Neural progenitor cell (in vitro differentiated cells): ENCODE results near the gene SNAPC5. TPM values are rescaled to one million over a fixed set of nuclear protein-coding genes. Genes with fewer than 3 reads are reported as not detected.
"Not testable (repeated sequence)": the region's sequence is repeated elsewhere in the genome, so short reads cannot be mapped to it uniquely, and the experiment has no call there.

Source experiments
- DNase-seq: peaks from one replicate; pipeline ENCODE4 v3.0.0-alpha.2; 2016; ENCODE audit warnings: low spot score
- H2AFZ ChIP-seq: fragments of 200-600 bp; sonication (generic); replicated peaks from 2 replicates; pipeline ENCODE4 v1.6.1; 2016; ENCODE audit warnings: antibody characterized with exemption
- H3F3A ChIP-seq: fragments of 200-600 bp; sonication (generic); 2 replicates; pipeline ENCODE4 v1.6.1; 2016; ENCODE audit warnings: antibody characterized with exemption, low read depth
- H3K27ac ChIP-seq: fragments of 200-600 bp; sonication (generic); 2 replicates; pipeline ENCODE4 v1.5.1; 2016; ENCODE audit warnings: mild to moderate bottlenecking
- H3K27me3 ChIP-seq: fragments of 200-600 bp; sonication (generic); 2 replicates; pipeline ENCODE4 v1.6.1; 2016; ENCODE audit warnings: mild to moderate bottlenecking, moderate library complexity
- H3K36me3 ChIP-seq: fragments of 200-600 bp; sonication (generic); 2 replicates; pipeline ENCODE4 v1.5.1; 2016
- H3K4me1 ChIP-seq: fragments of 200-600 bp; sonication (generic); 2 replicates; pipeline ENCODE4 v1.6.1; 2016; ENCODE audit warnings: mixed run types
- H3K4me2 ChIP-seq: fragments of 200-600 bp; sonication (generic); 2 replicates; pipeline ENCODE4 v1.6.1; 2016
- H3K4me3 ChIP-seq: fragments of 200-600 bp; sonication (generic); 2 replicates; pipeline ENCODE4 v1.5.1; 2016
- H3K79me2 ChIP-seq: fragments of 200-600 bp; sonication (generic); 2 replicates; pipeline ENCODE4 v1.6.1; 2016; ENCODE audit warnings: low read depth
- H3K9ac ChIP-seq: fragments of 200-600 bp; sonication (generic); 2 replicates; pipeline ENCODE4 v1.6.1; 2016
- H3K9me3 ChIP-seq: fragments of 200-600 bp; sonication (generic); 2 replicates; pipeline ENCODE4 v1.5.1; 2016; ENCODE audit warnings: low read depth
- H4K20me1 ChIP-seq: fragments of 200-600 bp; sonication (generic); 2 replicates; pipeline ENCODE4 v1.6.1; 2016; ENCODE audit warnings: low read depth
- H3K27ac Mint-ChIP-seq: 3 replicates; pipeline ENCODE4 v1.8.0; 2021; ENCODE audit warnings: mixed read lengths
- H3K27me3 Mint-ChIP-seq: 2 replicates; pipeline ENCODE4 v1.8.0; 2022; ENCODE audit warnings: low read depth, mild to moderate bottlenecking, inconsistent platforms, moderate library complexity, mixed read lengths; ENCODE audit not compliant: insufficient read depth
- H3K36me3 Mint-ChIP-seq: 3 replicates; pipeline ENCODE4 v1.8.0; 2021; ENCODE audit warnings: mixed read lengths
- H3K4me1 Mint-ChIP-seq: 3 replicates; pipeline ENCODE4 v1.8.0; 2021; ENCODE audit warnings: mixed read lengths
- H3K4me3 Mint-ChIP-seq: 3 replicates; pipeline ENCODE4 v1.8.0; 2021; ENCODE audit warnings: mild to moderate bottlenecking, moderate library complexity, mixed read lengths
- H3K9me3 Mint-ChIP-seq: 3 replicates; pipeline ENCODE4 v1.8.0; 2020; ENCODE audit warnings: mixed read lengths
- CTCF ChIP-seq: fragments of 200-600 bp; sonication (generic); IDR thresholded peaks from 2 replicates; pipeline ENCODE4 v1.5.1; 2017; ENCODE audit warnings: antibody characterized with exemption, mild to moderate bottlenecking
- EZH2 ChIP-seq: fragments of 200-600 bp; sonication (generic); IDR thresholded peaks from 2 replicates; pipeline ENCODE4 v1.6.1; 2017; ENCODE audit warnings: antibody characterized with exemption, mild to moderate bottlenecking, moderate library complexity
- EZH2phosphoT487 ChIP-seq: fragments of 200-600 bp; sonication (generic); IDR thresholded peaks from 2 replicates; pipeline ENCODE4 v1.6.1; 2017; ENCODE audit warnings: antibody characterized with exemption
- total RNA-seq: library from RNA; depleted of rRNA; stranded (reverse); fragments of >200 nt; gene quantifications from 2 replicates; pipeline ENCODE4 v1.2.3, GENCODE V29; 2015; ENCODE audit warnings: low replicate concordance

SNAPC5 gene
- total RNA-seq, 1 donor from 2014 or later, result 32.7 TPM

- H3K4me3 Mint-ChIP-seq, result peak overlapping the region; percentile 100
- peaks cover 26% of the 10 kb centered on the region for H3K36me3 Mint-ChIP-seq
- H4K20me1 ChIP-seq, result peaks cover 52% of the 10 kb centered on the region
Measured at GRCh38 chr15:66503780-66504562, 6.4 kb upstream of the SNAPC5 start.

GRCh38 chr15:66503041-66503648 is 5.6 kb upstream of the SNAPC5 start:
- peaks cover 18% of the 10 kb centered on the region for H3K36me3 ChIP-seq
- not testable (repeated sequence) for H3K27ac ChIP-seq

More at GRCh38 chr15:66503780-66504562, 6.4 kb upstream of the SNAPC5 start:
- peaks cover 85% of the 10 kb centered on the region for H3K79me2 ChIP-seq
- Mint-ChIP-seq H3K4me1 (peaks cover 27% of the 10 kb centered on the region), H3K27me3 (peaks cover 2% of the 10 kb centered on the region), H3K27ac (peak overlapping the region; percentile 99), H3K9me3 (no peaks in the 10 kb centered on the region)
- H2AFZ ChIP-seq, result peak overlapping the region; percentile 99
- H3K4me1 ChIP-seq, result peaks cover 17% of the 10 kb centered on the region
- H3K36me3 ChIP-seq, result peaks cover 18% of the 10 kb centered on the region
- H3K9me3 ChIP-seq, result no peaks in the 10 kb centered on the region
- TF ChIP-seq EZH2phosphoT487 (no peak), EZH2 (no peak), CTCF (no peak)
- peaks cover 61% of the 10 kb centered on the region for H3F3A ChIP-seq
- H3K9ac ChIP-seq, result peak overlapping the region; percentile 96
- no peak for DNase-seq
- H3K4me3 ChIP-seq, result peak overlapping the region; percentile 87
- H3K27ac ChIP-seq, result no peak overlapping the region
- no peaks in the 10 kb centered on the region for H3K27me3 ChIP-seq
- H3K4me2 ChIP-seq, result peak overlapping the region; percentile 97

GRCh38 chr15:66502491-66502890 is 4.9 kb upstream of the SNAPC5 start:
- Histone ChIP-seq H3K9ac (no peak overlapping the region), H3K79me2 (peaks cover 71% of the 10 kb centered on the region), H3K27me3 (no peaks in the 10 kb centered on the region), H3K27ac (peak overlapping the region; percentile 13), H2AFZ (no peak overlapping the region), H3K36me3 (peaks cover 18% of the 10 kb centered on the region), H3K9me3 (no peaks in the 10 kb centered on the region), H3K4me3 (peak overlapping the region; percentile 87), H3K4me2 (peak overlapping the region; percentile 97), H4K20me1 (peaks cover 64% of the 10 kb centered on the region), H3K4me1 (peaks cover 17% of the 10 kb centered on the region), H3F3A (peaks cover 75% of the 10 kb centered on the region)
- no peak for DNase-seq
- Mint-ChIP-seq H3K9me3 (no peaks in the 10 kb centered on the region), H3K27ac (no peak overlapping the region), H3K27me3 (peaks cover 2% of the 10 kb centered on the region), H3K4me1 (peaks cover 34% of the 10 kb centered on the region), H3K4me3 (peak overlapping the region; percentile 100), H3K36me3 (peaks cover 30% of the 10 kb centered on the region)
- no peak for TF ChIP-seq CTCF
- TF ChIP-seq EZH2phosphoT487, result no peak
- TF ChIP-seq EZH2, result no peak

More at GRCh38 chr15:66503041-66503648, 5.6 kb upstream of the SNAPC5 start:
- DNase-seq, H3K27me3 ChIP-seq, H3K27ac Mint-ChIP-seq, H3K9me3 Mint-ChIP-seq, H2AFZ ChIP-seq, H3K9me3 ChIP-seq, H3K27me3 Mint-ChIP-seq: not testable (repeated sequence)
- Histone ChIP-seq H3K4me1 (peaks cover 17% of the 10 kb centered on the region), H3K9ac (peak overlapping the region; percentile 96), H3K4me2 (peak overlapping the region; percentile 97), H4K20me1 (peaks cover 60% of the 10 kb centered on the region), H3F3A (peaks cover 70% of the 10 kb centered on the region), H3K4me3 (peak overlapping the region; percentile 87), H3K79me2 (peaks cover 77% of the 10 kb centered on the region)
- Mint-ChIP-seq H3K4me3 (peak overlapping the region; percentile 100), H3K36me3 (peaks cover 27% of the 10 kb centered on the region), H3K4me1 (peaks cover 29% of the 10 kb centered on the region)

GRCh38 chr15:66500346-66500745 is 2.8 kb upstream of the SNAPC5 start:
- Histone ChIP-seq H3K36me3 (peaks cover 18% of the 10 kb centered on the region), H3F3A (peaks cover 83% of the 10 kb centered on the region), H4K20me1 (peaks cover 64% of the 10 kb centered on the region), H3K4me1 (peaks cover 18% of the 10 kb centered on the region), H3K79me2 (peaks cover 69% of the 10 kb centered on the region)
- not testable (repeated sequence) for H3K9me3 Mint-ChIP-seq, H3K27ac ChIP-seq, H3K4me3 Mint-ChIP-seq, H3K27me3 Mint-ChIP-seq, H3K9me3 ChIP-seq, H3K4me2 ChIP-seq, H3K27me3 ChIP-seq, DNase-seq, H3K9ac ChIP-seq, H2AFZ ChIP-seq, H3K4me3 ChIP-seq, H3K27ac Mint-ChIP-seq
- Mint-ChIP-seq H3K4me1 (peaks cover 28% of the 10 kb centered on the region), H3K36me3 (peaks cover 30% of the 10 kb centered on the region)
